PFSK-1 (cell line): ENCODE results near the gene MAML1.

Experiments
- FOXP2 ChIP-seq: optimal IDR thresholded peaks from 2 replicates; pipeline ENCODE3; 2011; ENCODE audit warnings: borderline replicate concordance, control low read depth, inconsistent platforms; ENCODE audit not compliant: insufficient read depth; ENCODE audit errors: extremely low read length, extremely low read depth
- POLR2AphosphoS5 ChIP-seq: IDR thresholded peaks from 2 replicates; pipeline ENCODE4 v1.6.1; 2012; ENCODE audit warnings: low read depth, mild to moderate bottlenecking, control low read depth, low read length, moderate library complexity
- REST ChIP-seq, 2 experiments: IDR thresholded peaks; 2 replicates each; pipeline versions ENCODE4 v1.6.1 to v1.8.0; 2011 to 2012; ENCODE audit warnings: low read depth in 2 of 2, low read length in 2 of 2, control low read depth in 1 of 2, inconsistent platforms in 1 of 2, mild to moderate bottlenecking in 1 of 2, moderate library complexity in 1 of 2; ENCODE audit not compliant: insufficient read depth in 1 of 2
- SIN3A ChIP-seq: IDR thresholded peaks from 2 replicates; pipeline ENCODE4 v1.6.1; 2012; ENCODE audit warnings: mild to moderate bottlenecking, low read length, moderate library complexity, borderline replicate concordance; ENCODE audit not compliant: insufficient read depth
- TAF1 ChIP-seq: IDR thresholded peaks from 2 replicates; pipeline ENCODE4 v1.6.1; 2012; ENCODE audit warnings: low read length, control low read depth, borderline replicate concordance; ENCODE audit not compliant: insufficient read depth

GRCh38 chr5:179792612-179793467, 60.2 kb downstream of the MAML1 start:
- TF ChIP-seq POLR2AphosphoS5: no peak
- TF ChIP-seq SIN3A: no peak
- no peak for TF ChIP-seq TAF1
- no peak for TF ChIP-seq REST (IDR thresholded peaks at IDR 0.05; ENCODE audit: insufficient read depth in 1 of 2, low read depth in 2 of 2, low read length in 2 of 2)
- TF ChIP-seq FOXP2: no peak
